Brain microvascular endothelial cell (primary cell): ENCODE results near the gene KLHL13.

Source experiments
- DNase-seq: peaks from one replicate; pipeline ENCODE4 v3.0.0-alpha.2; 2020
- H3K27ac ChIP-seq: fragments of 250-450 bp; sonication (Bioruptor Pico); 2 replicates; pipeline ENCODE4 v1.5.1; 2020; ENCODE audit warnings: mild to moderate bottlenecking, moderate library complexity
- H3K27me3 ChIP-seq: fragments of 250-450 bp; sonication (Bioruptor Pico); replicated peaks from 2 replicates; pipeline ENCODE4 v1.5.1; 2020; ENCODE audit warnings: mild to moderate bottlenecking
- H3K36me3 ChIP-seq: fragments of 250-450 bp; sonication (Bioruptor Pico); replicated peaks from 2 replicates; pipeline ENCODE4 v1.5.1; 2020; ENCODE audit warnings: mild to moderate bottlenecking
- H3K4me3 ChIP-seq: 2 replicates; pipeline ENCODE4 v1.5.1; 2011; ENCODE audit warnings: low read depth, mild to moderate bottlenecking, control low read depth, low read length, moderate library complexity
- CTCF ChIP-seq: IDR thresholded peaks from 2 replicates; pipeline ENCODE4 v1.5.1; 2011; ENCODE audit warnings: low read depth, mild to moderate bottlenecking, moderate library complexity, low read length, control low read depth, inconsistent platforms; ENCODE audit errors: missing control alignments
- in situ Hi-C: cut with HindIII; loops from 2 replicates; pipeline ENCODE4 v1.10.0; 2017; ENCODE audit warnings: low sequenced_read_pairs, low pct_ligation_motif_present

KLHL13 gene

GRCh38 chrX:118062817-118063615 is 53.6 kb downstream of the KLHL13 start:
- DNase-seq = no peak

GRCh38 chrX:118062048-118062789 is 54.4 kb downstream of the KLHL13 start:
- no peak for TF ChIP-seq CTCF
- in situ Hi-C loops = no loop called here

More at GRCh38 chrX:118062817-118063615, 53.6 kb downstream of the KLHL13 start:
- Histone ChIP-seq H3K27ac (no peak overlapping the region), H3K4me3 (no peak overlapping the region), H3K27me3 (no peaks in the 10 kb centered on the region), H3K36me3 (no peaks in the 10 kb centered on the region)
- TF ChIP-seq CTCF = no peak
- in situ Hi-C loops = no loop called here

GRCh38 chrX:118058924-118059323 is 57.7 kb downstream of the KLHL13 start:
- Histone ChIP-seq H3K27ac (no peak overlapping the region), H3K4me3 (no peak overlapping the region), H3K36me3 (no peaks in the 10 kb centered on the region), H3K27me3 (no peaks in the 10 kb centered on the region)
- in situ Hi-C loops = no loop called here
- no peak for DNase-seq
- no peak for TF ChIP-seq CTCF

More at GRCh38 chrX:118062048-118062789, 54.4 kb downstream of the KLHL13 start:
- DNase-seq = no peak
- no peak overlapping the region for H3K4me3 ChIP-seq
- H3K36me3 ChIP-seq = no peaks in the 10 kb centered on the region
- no peaks in the 10 kb centered on the region for H3K27me3 ChIP-seq
- no peak overlapping the region for H3K27ac ChIP-seq

- Histone ChIP-seq H3K36me3 (no peaks in the 10 kb centered on the region), H3K27me3 (no peaks in the 10 kb centered on the region), H3K27ac (no peak overlapping the region), H3K4me3 (no peak overlapping the region)
- DNase-seq = no peak
- TF ChIP-seq CTCF = no peak
- in situ Hi-C loops = no loop called here
Measured at GRCh38 chrX:118056870-118057269, 59.7 kb downstream of the KLHL13 start.

- DNase-seq = no peak
- in situ Hi-C loops = no loop called here
- Histone ChIP-seq H3K27me3 (no peaks in the 10 kb centered on the region), H3K36me3 (no peaks in the 10 kb centered on the region), H3K4me3 (no peak overlapping the region), H3K27ac (no peak overlapping the region)
- TF ChIP-seq CTCF = no peak
Measured at GRCh38 chrX:118049713-118050112, 66.9 kb downstream of the KLHL13 start.
